HT-29 (cell line): ENCODE results near the gene RNF227. TPM values are rescaled to one million over a fixed set of nuclear protein-coding genes. Genes with fewer than 3 reads are reported as not detected.
"Not testable (repeated sequence)": the region's sequence is repeated elsewhere in the genome, so short reads cannot be mapped to it uniquely, and the experiment has no call there.

Source experiments
- DNase-seq: peaks from one replicate; pipeline ENCODE4 v3.0.0-alpha.2; 2015; ENCODE audit warnings: low spot score
- small RNA-seq: library from RNA; depleted of rRNA; stranded (forward); fragments of <200 nt; gene quantifications from one replicate; pipeline ENCODE3, GENCODE V24; 2014
- total RNA-seq: library from RNA; depleted of rRNA; stranded (reverse); fragments of >200 nt; shearing (Covaris generic); gene quantifications from 2 replicates; pipeline ENCODE4 v1.2.3, GENCODE V29; 2014; rRNA removed

Gene RNF227
- total RNA-seq, 1 experiment from 2014 or later, result 0.81 TPM

DNA sequence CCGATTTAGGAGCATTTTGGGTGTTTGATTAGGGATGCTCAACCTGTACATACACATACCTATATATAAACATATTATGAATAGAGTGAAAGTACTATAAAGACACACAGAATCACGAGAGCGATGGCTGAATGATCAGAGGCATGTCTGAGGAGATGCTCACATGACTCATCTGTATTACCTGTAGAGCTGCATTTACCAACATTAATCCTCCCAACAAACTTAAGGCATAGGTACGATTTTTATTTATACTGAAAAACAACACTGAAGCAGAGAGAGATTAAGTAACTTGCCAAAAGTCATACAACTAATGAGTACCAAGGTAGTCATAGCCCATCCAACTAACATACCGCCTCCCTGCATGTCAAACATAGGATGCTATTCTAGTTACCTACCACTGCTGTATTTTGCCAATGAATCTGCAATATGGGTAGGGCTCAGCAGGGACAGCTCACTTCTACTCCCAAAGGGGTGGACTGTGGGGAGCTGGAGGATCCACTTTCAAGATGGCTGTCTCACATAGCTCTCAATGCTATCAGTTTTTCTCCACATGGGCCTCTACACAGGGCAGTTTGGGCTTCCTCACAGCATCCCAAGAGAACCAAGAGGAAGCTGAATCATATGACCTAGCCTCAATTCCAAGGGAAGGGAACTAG lies 51.0 kb downstream of the RNF227 start:
- no peak for DNase-seq

DNA sequence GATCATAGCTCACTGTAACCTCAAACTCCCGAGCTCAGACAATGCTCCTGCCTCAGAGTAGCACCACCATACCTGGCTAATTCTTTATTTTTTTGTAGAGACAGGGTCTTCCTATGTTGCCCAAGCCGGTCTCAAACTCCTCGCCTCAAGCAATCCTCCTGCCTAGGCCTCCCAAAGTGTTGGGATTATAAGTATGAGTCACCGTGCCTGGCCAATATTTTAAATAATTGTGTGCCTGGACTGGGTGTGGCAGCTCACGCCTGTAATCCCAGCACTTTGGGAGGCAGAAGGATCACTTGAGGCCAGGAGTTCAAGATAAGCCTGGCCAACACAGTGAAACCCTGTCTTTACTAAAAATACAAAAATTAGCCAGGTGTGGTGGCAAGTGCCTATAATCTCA lies 51.7 kb downstream of the RNF227 start:
- DNase-seq, result not testable (repeated sequence)

Small RNA genes within 50 kb of the gene (small RNA-seq; reads per million reads assigned to genes)
- gene SCARNA21, result 87.6 reads per million, percentile 96 among the genes with 10 or more reads in this experiment

Other genes with a start within 250 kb of the RNF227 start
- gene TP53, start 228.8 kb downstream of the RNF227 start, total RNA-seq, result 57.1 and 61.0 TPM in 2 replicates
- 18.5 and 23.0 TPM in 2 replicates for gene WRAP53, start 227.8 kb downstream of the RNF227 start, total RNA-seq
- not detected in 2 replicates for gene EFNB3, start 211.1 kb downstream of the RNF227 start, total RNA-seq
- gene DNAH2, start 198.5 kb downstream of the RNF227 start, total RNA-seq, result 0.21 TPM in 1 of 2 replicates, not detected in the other
- gene KDM6B, start 82.1 kb downstream of the RNF227 start, total RNA-seq, result 5.3 and 17.6 TPM in 2 replicates
- gene TMEM88, start 61.2 kb downstream of the RNF227 start, total RNA-seq, result 0.43 and 0.50 TPM in 2 replicates
- 71.8 and 89.4 TPM in 2 replicates for gene NAA38, start 58.7 kb downstream of the RNF227 start, total RNA-seq
- gene CYB5D1, start 58.3 kb downstream of the RNF227 start, total RNA-seq, result 8.4 and 10.7 TPM in 2 replicates
- 52.8 and 54.3 TPM in 2 replicates for gene CHD3, start 27.5 kb downstream of the RNF227 start, total RNA-seq
- 0.74 and 1.4 TPM in 2 replicates for gene KCNAB3, start 13.6 kb upstream of the RNF227 start, total RNA-seq
- 22.0 and 24.5 TPM in 2 replicates for gene TRAPPC1, start 15.7 kb upstream of the RNF227 start, total RNA-seq
- 17.3 and 24.4 TPM in 2 replicates for gene CNTROB, start 15.9 kb upstream of the RNF227 start, total RNA-seq
- 0.03 TPM in 1 of 2 replicates, not detected in the other for gene GUCY2D, start 86.3 kb upstream of the RNF227 start, total RNA-seq
- not detected in 2 replicates for gene ALOX15B, start 122.8 kb upstream of the RNF227 start, total RNA-seq
- gene ALOX12B, start 171.4 kb upstream of the RNF227 start, total RNA-seq, result 0.97 TPM in 1 of 2 replicates, not detected in the other
- not detected in 2 replicates for gene ALOXE3, start 202.2 kb upstream of the RNF227 start, total RNA-seq
- gene HES7, start 207.8 kb upstream of the RNF227 start, total RNA-seq, result 0.61 and 0.76 TPM in 2 replicates
- gene PER1, start 236.1 kb upstream of the RNF227 start, total RNA-seq, result 37.1 and 43.5 TPM in 2 replicates
- gene VAMP2, start 246.7 kb upstream of the RNF227 start, total RNA-seq, result 4.9 and 5.8 TPM in 2 replicates